GM10847 (cell line): Measurements from ENCODE around the gene CARS1.

Source experiments
- POLR2A ChIP-seq: IDR thresholded peaks from 2 replicates; pipeline ENCODE4 v1.6.1; 2011; ENCODE audit not compliant: insufficient read length; ENCODE audit errors: extremely low read depth

The CARS1 gene

GRCh38 chr11:3080104-3080503 is 22.9 kb upstream of the CARS1 start:
- TF ChIP-seq POLR2A: no peak

- no peak for TF ChIP-seq POLR2A
Measured at GRCh38 chr11:3077846-3078440, 20.7 kb upstream of the CARS1 start.

- no peak for TF ChIP-seq POLR2A
Measured at GRCh38 chr11:3077189-3077836, 20.1 kb upstream of the CARS1 start.

- no peak for TF ChIP-seq POLR2A
Measured at GRCh38 chr11:3074912-3075589, 17.8 kb upstream of the CARS1 start.

GRCh38 chr11:3073029-3073435 is 15.8 kb upstream of the CARS1 start:
- no peak for TF ChIP-seq POLR2A

- TF ChIP-seq POLR2A: no peak
Measured at GRCh38 chr11:3069425-3069824, 12.2 kb upstream of the CARS1 start.

- TF ChIP-seq POLR2A: no peak
Measured at GRCh38 chr11:3060436-3061025, 3.3 kb upstream of the CARS1 start.

GRCh38 chr11:3058753-3059664 is 1.8 kb upstream of the CARS1 start:
- TF ChIP-seq POLR2A: no peak

- no peak for TF ChIP-seq POLR2A
Measured at GRCh38 chr11:3056296-3057068, 741 bp downstream of the CARS1 start.

GRCh38 chr11:3055891-3056290 is 1.3 kb downstream of the CARS1 start:
- no peak for TF ChIP-seq POLR2A

GRCh38 chr11:3052567-3052966 is 4.7 kb downstream of the CARS1 start:
- no peak for TF ChIP-seq POLR2A

GRCh38 chr11:3052109-3052479 is 5.1 kb downstream of the CARS1 start:
- no peak for TF ChIP-seq POLR2A

- no peak for TF ChIP-seq POLR2A
Measured at GRCh38 chr11:3051196-3052108, 5.8 kb downstream of the CARS1 start.
